ENCODE results near the gene ELFN2. TPM values are rescaled to one million over a fixed set of nuclear protein-coding genes. Genes with fewer than 3 reads are reported as not detected.

The ELFN2 gene
- total and polyA plus RNA-seq, 9 donors, result 0.01 to 0.05 (median 0.03) TPM; not detected in 5

- no peak overlapping the region for H3K27ac ChIP-seq
- intact Hi-C loops (cut with DNase I), result no loop called here
- peaks cover 10% of the 10 kb centered on the region for H3K4me1 ChIP-seq (ENCODE audit: insufficient read depth)
- 89 to 93% (median 91%) methylated on average over 13 to 19 of the region's 19 CpGs for WGBS, 3 donors
- TF ChIP-seq POLR2A (IDR thresholded peaks at IDR 0.05) (no peak), EP300 (IDR thresholded peaks at IDR 0.05) (no peak), CTCF (IDR thresholded peaks at IDR 0.05) (no peak)
- DNase-seq, result no peak
- H3K9me3 ChIP-seq, result no peaks in the 10 kb centered on the region
- H3K36me3 ChIP-seq, result no peaks in the 10 kb centered on the region
- H3K27me3 ChIP-seq, result no peaks in the 10 kb centered on the region
- H3K4me3 ChIP-seq, result no peak overlapping the region
These were observed 78.0 kb downstream of the ELFN2 start for GRCh38 chr22:37349043-37349814.

DNA sequence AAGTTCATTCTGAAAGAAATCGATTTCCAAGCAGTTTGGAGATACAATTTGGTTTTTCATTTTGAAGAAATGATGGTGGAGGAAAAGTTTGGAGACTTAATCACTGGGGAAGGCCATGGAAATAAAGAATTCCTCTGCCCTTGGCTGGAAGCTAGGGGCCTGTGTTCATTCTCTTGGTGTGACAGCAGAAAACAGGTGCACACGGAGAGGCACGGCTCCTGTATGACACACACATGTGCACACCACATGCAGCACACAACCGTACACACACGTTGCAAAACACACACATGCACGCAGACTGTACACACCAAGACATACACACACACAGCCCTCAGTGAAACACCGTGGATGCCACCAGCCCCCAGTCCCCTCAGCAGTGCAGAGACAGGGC, 80.8 kb downstream of the ELFN2 start:
- Histone ChIP-seq H3K9me3 (no peaks in the 10 kb centered on the region), H3K4me1 (ENCODE audit: insufficient read depth) (peaks cover 10% of the 10 kb centered on the region), H3K27me3 (no peaks in the 10 kb centered on the region), H3K36me3 (no peaks in the 10 kb centered on the region), H3K27ac (no peak overlapping the region), H3K4me3 (no peak overlapping the region)
- WGBS, 3 donors, result 33 to 55% (median 41%) methylated on average over 7 of the region's 7 CpGs
- intact Hi-C loops (cut with DNase I), result no loop called here
- no peak for DNase-seq
- TF ChIP-seq EP300 (IDR thresholded peaks at IDR 0.05), result no peak
- no peak for TF ChIP-seq POLR2A (IDR thresholded peaks at IDR 0.05)
- no peak for TF ChIP-seq CTCF (IDR thresholded peaks at IDR 0.05)

GRCh38 chr22:37345863-37346504, 81.3 kb downstream of the ELFN2 start:
- no peak overlapping the region for H3K4me3 ChIP-seq
- H3K4me1 ChIP-seq (ENCODE audit: insufficient read depth), result peaks cover 10% of the 10 kb centered on the region
- H3K9me3 ChIP-seq, result no peaks in the 10 kb centered on the region
- TF ChIP-seq POLR2A (IDR thresholded peaks at IDR 0.05) (no peak), EP300 (IDR thresholded peaks at IDR 0.05) (no peak), CTCF (IDR thresholded peaks at IDR 0.05) (no peak)
- H3K36me3 ChIP-seq, result no peaks in the 10 kb centered on the region
- H3K27ac ChIP-seq, result no peak overlapping the region
- H3K27me3 ChIP-seq, result no peaks in the 10 kb centered on the region
- WGBS, 3 donors, result 2 to 10% (median 6%) methylated on average over 13 of the region's 13 CpGs
- intact Hi-C loops (cut with DNase I), result no loop called here
- peak; percentile 52 to 87 (median 61) for DNase-seq

DNA sequence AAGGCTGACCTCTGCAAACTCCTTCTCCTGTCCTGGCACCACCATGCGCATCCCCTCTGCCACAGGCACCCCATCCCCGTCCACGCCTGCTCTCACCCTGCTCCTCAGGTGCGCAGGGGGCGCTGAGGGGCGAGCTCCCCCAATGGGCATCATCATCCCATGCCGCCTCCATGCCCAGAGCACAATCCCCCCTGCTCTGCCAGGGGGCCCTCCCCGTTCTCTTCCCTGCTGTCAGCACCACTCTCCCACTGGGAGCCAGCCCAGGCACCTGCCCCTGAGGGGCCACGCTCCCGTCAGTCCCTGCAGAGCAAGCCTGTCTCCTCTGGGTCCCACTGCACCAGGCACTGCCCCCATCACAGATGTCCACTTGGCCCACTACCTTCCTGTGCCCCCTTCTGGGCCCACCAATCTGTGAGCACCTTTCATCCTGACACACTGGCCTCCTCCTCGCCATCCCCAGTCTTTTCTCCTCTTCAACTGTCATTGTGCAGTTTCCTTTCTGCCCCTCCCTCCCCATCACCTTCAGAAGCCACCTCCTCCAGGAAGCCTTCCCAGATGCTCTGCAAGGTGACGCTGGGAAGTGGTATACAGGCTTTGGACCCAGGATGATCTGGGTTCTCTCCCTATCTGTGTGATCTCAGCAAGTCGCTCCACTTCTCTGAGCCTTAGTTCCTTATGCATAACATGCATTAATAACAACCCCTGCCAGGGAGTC, 82.4 kb downstream of the ELFN2 start:
- no peaks in the 10 kb centered on the region for H3K27me3 ChIP-seq
- H3K4me3 ChIP-seq, result no peak overlapping the region
- H3K27ac ChIP-seq, result no peak overlapping the region
- intact Hi-C loops (cut with DNase I), result no loop called here
- no peak for TF ChIP-seq CTCF (IDR thresholded peaks at IDR 0.05)
- no peak for TF ChIP-seq POLR2A (IDR thresholded peaks at IDR 0.05)
- H3K4me1 ChIP-seq (ENCODE audit: insufficient read depth), result peaks cover 10% of the 10 kb centered on the region
- H3K36me3 ChIP-seq, result no peaks in the 10 kb centered on the region
- H3K9me3 ChIP-seq, result no peaks in the 10 kb centered on the region
- DNase-seq, result no peak
- 68 to 84% (median 69%) methylated on average over 13 of the region's 13 CpGs for WGBS, 3 donors
